CD4-positive, CD25-positive, alpha-beta regulatory T cell (primary cell): ENCODE results near the gene CDC42EP2. TPM values are rescaled to one million over a fixed set of nuclear protein-coding genes. Genes with fewer than 3 reads are reported as not detected.

Experiments
- ATAC-seq, 2 donors: fragments of 150-1000 bp; cut with Tn5 transposase; one replicate each; pipeline ENCODE4 v1.10.0; 2021; ENCODE audit warnings: low read depth in 2 of 2, moderate number of reproducible peaks in 2 of 2, moderate library complexity in 1 of 2
- DNase-seq, 3 donors: peaks; one replicate each; pipeline versions ENCODE4 v3.0.0 to v3.0.0-alpha.2; 2012 to 2022; ENCODE audit warnings: mixed read lengths in 1 of 3
- H3K27ac ChIP-seq: one replicate; pipeline ENCODE4 v1.7.0; 2013; ENCODE audit warnings: mild to moderate bottlenecking, low read length; ENCODE audit not compliant: insufficient read depth, poor library complexity, severe bottlenecking
- H3K27me3 ChIP-seq: one replicate; pipeline ENCODE4 v1.7.0; 2013; ENCODE audit warnings: low read length; ENCODE audit not compliant: control insufficient read depth, insufficient read depth
- H3K36me3 ChIP-seq: one replicate; pipeline ENCODE4 v1.7.0; 2013; ENCODE audit warnings: mild to moderate bottlenecking, low read length, moderate library complexity; ENCODE audit not compliant: control insufficient read depth, insufficient read depth
- H3K4me1 ChIP-seq: 2 replicates; pipeline ENCODE4 v1.7.0; 2013; ENCODE audit warnings: mild to moderate bottlenecking, low read length; ENCODE audit not compliant: insufficient read depth, control insufficient read depth, poor library complexity, severe bottlenecking
- H3K4me3 ChIP-seq: one replicate; pipeline ENCODE4 v1.7.0; 2013; ENCODE audit warnings: low read depth, mild to moderate bottlenecking, low read length, moderate library complexity
- H3K9me3 ChIP-seq, 2 experiments: 1 replicate in 1 of 2; 2 replicates in 1 of 2; pipeline ENCODE4 v1.7.0; 2013; ENCODE audit warnings: low read length in 2 of 2, mild to moderate bottlenecking in 1 of 2, moderate library complexity in 1 of 2; ENCODE audit not compliant: control insufficient read depth in 2 of 2
- H3K27ac Mint-ChIP-seq, 3 donors: one replicate each; pipeline ENCODE4 v1.8.0; 2020 to 2022; ENCODE audit warnings: mild to moderate bottlenecking in 3 of 3, mixed read lengths in 3 of 3, moderate library complexity in 2 of 3
- H3K27me3 Mint-ChIP-seq: one replicate; pipeline ENCODE4 v1.8.0; 2022; ENCODE audit warnings: mild to moderate bottlenecking, mixed read lengths
- H3K36me3 Mint-ChIP-seq: one replicate; pipeline ENCODE4 v1.8.0; 2020; ENCODE audit warnings: mixed read lengths
- H3K4me1 Mint-ChIP-seq, 4 donors: one replicate each; pipeline ENCODE4 v1.8.0; 2020 to 2022; ENCODE audit warnings: mixed read lengths in 4 of 4, mild to moderate bottlenecking in 1 of 4
- H3K4me3 Mint-ChIP-seq, 4 donors: one replicate each; pipeline ENCODE4 v1.8.0; 2020 to 2022; ENCODE audit warnings: mild to moderate bottlenecking in 4 of 4, mixed read lengths in 4 of 4, moderate library complexity in 3 of 4
- H3K9me3 Mint-ChIP-seq, 7 donors: one replicate each; pipeline ENCODE4 v1.8.0; 2020 to 2022; ENCODE audit warnings: mixed read lengths in 7 of 7, mild to moderate bottlenecking in 3 of 7, moderate library complexity in 2 of 7
- polyA plus RNA-seq, 4 donors: library from polyadenylated mRNA; unstranded; fragments of 300-500 nt; fragmentation: Illumina TruSeq; gene quantifications; one replicate each; pipeline ENCODE4 v1.2.3, GENCODE V29; 2021
- total RNA-seq: library from RNA; stranded (reverse); gene quantifications from one replicate; pipeline ENCODE4 v1.2.3, GENCODE V29; 2022

CDC42EP2 gene
- total and polyA plus RNA-seq, 5 donors from 2014 or later = 1.9 TPM; not detected in 4

GRCh38 chr11:65341856-65342255 lies 27.2 kb downstream of the CDC42EP2 start:
- H3K36me3 Mint-ChIP-seq = peaks cover 33% of the 10 kb centered on the region

DNA sequence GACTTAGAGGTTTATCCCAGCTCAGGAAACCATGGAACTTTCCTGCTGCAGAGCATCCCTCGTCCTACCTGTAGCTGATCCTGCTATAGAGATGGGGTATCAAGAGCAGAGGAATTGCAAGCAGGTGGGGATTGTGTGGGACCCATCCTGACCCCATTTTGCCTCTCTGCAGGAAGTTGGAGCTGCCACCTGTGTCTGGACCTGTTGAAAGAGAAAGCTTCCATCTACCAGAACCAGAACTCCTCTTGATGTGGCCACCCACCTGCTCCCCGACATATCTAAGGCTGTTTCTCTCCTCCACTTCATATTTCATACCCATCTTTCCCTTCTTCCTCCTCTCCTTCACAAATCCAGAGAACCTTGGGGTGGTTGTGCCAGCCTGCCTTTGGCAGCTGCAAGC lies 36.8 kb downstream of the CDC42EP2 start:
- peak overlapping the region in 1 of 4 donors; percentile 15 for H3K4me3 Mint-ChIP-seq
- H3K4me1 ChIP-seq = peaks cover 10% of the 10 kb centered on the region
- H3K27ac ChIP-seq = no peak overlapping the region
- peak overlapping the region in 2 of 3 donors; percentile 74 to 90 for H3K27ac Mint-ChIP-seq
- H3K4me1 Mint-ChIP-seq = peaks cover 5 to 16% (median 9%) of the 10 kb centered on the region in 4 donors
- no peaks in the 10 kb centered on the region for H3K27me3 ChIP-seq
- no peak for DNase-seq
- ATAC-seq = no peak
- H3K9me3 ChIP-seq = no peaks in the 10 kb centered on the region
- no peak overlapping the region for H3K4me3 ChIP-seq
- H3K9me3 Mint-ChIP-seq = no peaks in the 10 kb centered on the region
- peaks cover 55% of the 10 kb centered on the region for H3K36me3 ChIP-seq
- peaks cover 4% of the 10 kb centered on the region for H3K27me3 Mint-ChIP-seq
- peaks cover 21% of the 10 kb centered on the region for H3K36me3 Mint-ChIP-seq

More at GRCh38 chr11:65341856-65342255, 27.2 kb downstream of the CDC42EP2 start:
- H3K27ac Mint-ChIP-seq = no peak overlapping the region
- H3K9me3 ChIP-seq = no peaks in the 10 kb centered on the region
- peaks cover 77% of the 10 kb centered on the region for H3K36me3 ChIP-seq
- no peak for ATAC-seq
- no peak for DNase-seq
- peaks cover 0 to 2% (median 0%) of the 10 kb centered on the region in 7 donors for H3K9me3 Mint-ChIP-seq
- no peak overlapping the region for H3K4me3 Mint-ChIP-seq
- H3K4me1 Mint-ChIP-seq = peaks cover 17 to 35% (median 26%) of the 10 kb centered on the region in 4 donors
- peaks cover 8% of the 10 kb centered on the region for H3K4me1 ChIP-seq
- no peaks in the 10 kb centered on the region for H3K27me3 Mint-ChIP-seq
- H3K27ac ChIP-seq = no peak overlapping the region
- H3K4me3 ChIP-seq = no peak overlapping the region
- H3K27me3 ChIP-seq = no peaks in the 10 kb centered on the region

GRCh38 chr11:65352783-65353182 lies 38.1 kb downstream of the CDC42EP2 start:
- Mint-ChIP-seq H3K9me3 (no peaks in the 10 kb centered on the region), H3K27ac (peak overlapping the region in 1 of 3 donors; percentile 68), H3K4me3 (peak overlapping the region in 1 of 4 donors; percentile 71), H3K27me3 (peaks cover 12% of the 10 kb centered on the region), H3K4me1 (peaks cover 5 to 16% (median 9%) of the 10 kb centered on the region in 4 donors), H3K36me3 (peaks cover 18% of the 10 kb centered on the region)
- DNase-seq (no peak), ATAC-seq (no peak)
- no peak overlapping the region for H3K4me3 ChIP-seq
- no peaks in the 10 kb centered on the region for H3K9me3 ChIP-seq
- H3K27ac ChIP-seq = peak overlapping the region; percentile 73
- H3K27me3 ChIP-seq = no peaks in the 10 kb centered on the region
- peaks cover 45% of the 10 kb centered on the region for H3K36me3 ChIP-seq
- H3K4me1 ChIP-seq = peaks cover 10% of the 10 kb centered on the region

GRCh38 chr11:65353376-65353775 lies 38.7 kb downstream of the CDC42EP2 start:
- peaks cover 10% of the 10 kb centered on the region for H3K4me1 ChIP-seq
- no peaks in the 10 kb centered on the region for H3K27me3 ChIP-seq
- H3K36me3 ChIP-seq = peaks cover 40% of the 10 kb centered on the region
- H3K36me3 Mint-ChIP-seq = peaks cover 18% of the 10 kb centered on the region
- H3K4me3 ChIP-seq = no peak overlapping the region
- DNase-seq (no peak), ATAC-seq (no peak)
- no peaks in the 10 kb centered on the region for H3K9me3 ChIP-seq
- H3K27me3 Mint-ChIP-seq = peaks cover 14% of the 10 kb centered on the region
- peak overlapping the region; percentile 71 to 94 (median 78) for H3K4me3 Mint-ChIP-seq
- H3K4me1 Mint-ChIP-seq = peaks cover 5 to 16% (median 9%) of the 10 kb centered on the region in 4 donors
- H3K9me3 Mint-ChIP-seq = no peaks in the 10 kb centered on the region
- peak overlapping the region in 2 of 3 donors; percentile 68 to 85 for H3K27ac Mint-ChIP-seq
- H3K27ac ChIP-seq = peak overlapping the region; percentile 73

- peaks cover 14% of the 10 kb centered on the region for H3K36me3 Mint-ChIP-seq
- peaks cover 14% of the 10 kb centered on the region for H3K27me3 Mint-ChIP-seq
- Histone ChIP-seq H3K9me3 (no peaks in the 10 kb centered on the region), H3K4me1 (peaks cover 10% of the 10 kb centered on the region), H3K27ac (peak overlapping the region; percentile 73), H3K27me3 (no peaks in the 10 kb centered on the region), H3K36me3 (peaks cover 35% of the 10 kb centered on the region), H3K4me3 (peak overlapping the region; percentile 59)
- ATAC-seq = no peak
- no peak for DNase-seq
- H3K9me3 Mint-ChIP-seq = no peaks in the 10 kb centered on the region
- H3K4me1 Mint-ChIP-seq = peaks cover 5 to 16% (median 9%) of the 10 kb centered on the region in 4 donors
- peak overlapping the region; percentile 68 to 95 (median 85) for H3K27ac Mint-ChIP-seq
- peak overlapping the region; percentile 71 to 94 (median 78) for H3K4me3 Mint-ChIP-seq
These were observed 39.2 kb downstream of the CDC42EP2 start for GRCh38 chr11:65353900-65354264.

DNA sequence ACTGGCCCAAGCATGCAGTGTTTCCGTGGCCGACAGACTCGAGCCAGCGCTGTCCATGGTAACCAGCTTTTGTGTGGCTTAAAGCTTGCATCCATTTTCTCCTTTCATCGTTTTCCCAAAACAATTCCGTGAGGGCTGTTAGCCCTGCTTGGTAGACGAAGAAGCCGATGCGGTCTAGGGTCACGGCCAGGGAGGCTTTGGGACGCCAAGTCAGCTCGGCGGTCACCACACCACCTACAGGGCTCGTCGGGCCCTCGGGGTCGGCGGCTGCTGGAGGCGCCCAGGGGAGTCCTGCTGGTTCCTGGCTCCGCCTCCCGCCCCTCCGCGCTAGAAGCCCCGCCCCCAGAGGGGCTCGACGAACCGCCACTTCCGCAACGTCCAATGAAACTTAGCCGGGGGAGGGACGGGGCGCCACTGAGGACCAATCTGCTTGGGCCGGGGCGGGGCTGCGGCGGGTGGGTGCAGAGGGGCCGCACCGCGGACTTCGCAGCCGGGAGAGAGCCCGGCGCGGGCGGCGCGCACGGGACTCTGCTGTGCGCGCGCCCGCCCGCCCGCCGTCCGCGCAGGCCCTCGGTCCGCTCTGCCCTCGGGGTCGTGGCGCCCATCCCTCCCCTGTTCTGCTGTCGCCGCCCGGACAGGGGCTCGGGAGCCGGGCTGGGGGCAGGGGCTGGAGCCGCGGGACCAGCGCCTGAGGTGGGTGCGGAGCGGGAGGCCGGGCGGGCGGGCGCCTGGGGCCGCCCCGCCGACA lies 39.8 kb downstream of the CDC42EP2 start, which contains the start of gene TIGD3:
TSS of gene TIGD3 (plus strand) at position 487 of the 748 bp plus-strand sequence. CDS start 1,058 bp downstream, outside the sequence.
- H3K9me3 ChIP-seq = no peaks in the 10 kb centered on the region
- no peaks in the 10 kb centered on the region for H3K27me3 ChIP-seq
- Mint-ChIP-seq H3K27me3 (peaks cover 14% of the 10 kb centered on the region), H3K4me3 (peak within 1 kb of the TSS; percentile 84 to 95 (median 92)), H3K9me3 (no peaks in the 10 kb centered on the region), H3K36me3 (peaks cover 11% of the 10 kb centered on the region), H3K27ac (peak within 1 kb of the TSS; percentile 82 to 95 (median 89)), H3K4me1 (peaks cover 5 to 16% (median 9%) of the 10 kb centered on the region in 4 donors)
- peaks cover 10% of the 10 kb centered on the region for H3K4me1 ChIP-seq
- peak within 1 kb of the TSS; percentile 59 for H3K4me3 ChIP-seq
- ATAC-seq = peak; percentile 96
- peak; percentile 94 to 98 (median 97) for DNase-seq
- H3K27ac ChIP-seq = peak within 1 kb of the TSS; percentile 73
- H3K36me3 ChIP-seq = peaks cover 30% of the 10 kb centered on the region

DNA sequence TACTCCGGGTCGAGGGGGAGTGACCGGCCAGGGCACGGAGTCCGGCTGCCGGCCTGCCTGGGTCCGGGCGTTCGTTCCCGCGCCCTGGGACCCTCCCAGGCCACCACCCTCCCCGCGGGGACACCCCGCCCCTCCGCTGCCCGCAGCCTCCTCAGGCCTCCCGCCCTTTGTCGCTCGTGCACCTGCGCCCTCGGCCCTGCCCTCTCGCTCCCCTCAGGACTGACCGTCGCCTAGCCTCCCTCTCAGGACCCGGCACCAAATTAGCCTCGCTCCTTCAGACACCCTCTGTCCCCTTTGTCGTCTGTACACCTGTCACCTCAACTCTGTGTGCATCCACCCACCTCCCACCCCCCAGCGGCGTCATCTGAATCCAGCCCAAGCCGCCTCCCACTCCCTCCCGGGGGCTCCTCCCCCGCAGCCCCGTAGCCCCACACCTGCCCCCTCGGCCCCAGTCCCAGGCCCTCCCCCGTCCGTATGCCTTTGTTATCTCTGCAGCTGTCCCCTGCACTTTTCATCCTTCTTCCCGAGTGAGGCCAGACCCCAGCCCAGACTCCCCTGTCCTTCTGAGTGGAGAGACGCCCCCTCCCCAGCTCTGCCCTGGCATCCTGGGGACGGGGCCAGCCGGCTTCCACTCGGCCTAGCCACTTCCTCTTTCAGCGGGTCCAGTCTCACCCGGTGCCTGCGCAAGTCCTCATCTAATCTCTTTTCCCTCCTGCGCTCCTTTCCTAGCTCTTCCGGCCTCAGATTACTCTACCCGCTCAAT lies 40.5 kb downstream of the CDC42EP2 start:
- H3K4me3 Mint-ChIP-seq = peak overlapping the region; percentile 84 to 95 (median 87)
- no peaks in the 10 kb centered on the region for H3K27me3 ChIP-seq
- H3K27ac Mint-ChIP-seq = peak overlapping the region in 2 of 3 donors; percentile 82 to 89
- H3K9me3 Mint-ChIP-seq = no peaks in the 10 kb centered on the region
- peaks cover 23% of the 10 kb centered on the region for H3K36me3 ChIP-seq
- peaks cover 11% of the 10 kb centered on the region for H3K36me3 Mint-ChIP-seq
- H3K4me1 Mint-ChIP-seq = peaks cover 5 to 18% (median 9%) of the 10 kb centered on the region in 4 donors
- no peak overlapping the region for H3K4me3 ChIP-seq
- peaks cover 10% of the 10 kb centered on the region for H3K4me1 ChIP-seq
- peaks cover 14% of the 10 kb centered on the region for H3K27me3 Mint-ChIP-seq
- peak; percentile 50 to 69 (median 55) for DNase-seq
- ATAC-seq = peak in 1 of 2 donors; percentile 11
- no peaks in the 10 kb centered on the region for H3K9me3 ChIP-seq
- H3K27ac ChIP-seq = peak overlapping the region; percentile 73
